GM19328 (cell line): ENCODE results near the gene TMEM259.

Source experiments
- ATAC-seq: cut with Tn5 transposase; IDR thresholded peaks from one replicate; pipeline ENCODE4 v1.9.1; 2021; ENCODE audit warnings: mild to moderate bottlenecking, moderate library complexity; ENCODE audit not compliant: unreplicated experiment

Gene TMEM259

DNA sequence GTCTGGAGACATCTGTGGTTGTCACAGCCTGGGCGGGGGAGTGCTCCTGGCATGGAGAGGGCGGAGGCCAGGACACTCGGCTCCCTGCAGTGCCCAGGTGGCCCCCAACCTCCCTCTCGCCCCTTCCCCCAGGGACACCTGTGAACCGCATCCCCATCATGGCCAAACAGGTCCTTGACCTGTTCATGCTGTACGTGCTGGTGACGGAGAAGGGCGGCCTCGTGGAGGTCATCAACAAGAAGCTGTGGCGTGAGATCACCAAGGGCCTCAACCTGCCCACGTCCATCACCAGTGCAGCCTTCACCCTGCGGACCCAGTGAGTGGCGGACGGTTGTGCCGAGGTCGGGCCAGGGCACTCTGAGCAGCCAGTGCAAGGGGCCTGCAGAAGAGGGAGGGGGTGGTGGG, 56.8 kb downstream of the TMEM259 start:
- no peak for ATAC-seq

GRCh38 chr19:963486-963951, 57.4 kb downstream of the TMEM259 start:
- no peak for ATAC-seq

- no peak for ATAC-seq
These were observed 58.1 kb downstream of the TMEM259 start for GRCh38 chr19:962683-963400.

DNA sequence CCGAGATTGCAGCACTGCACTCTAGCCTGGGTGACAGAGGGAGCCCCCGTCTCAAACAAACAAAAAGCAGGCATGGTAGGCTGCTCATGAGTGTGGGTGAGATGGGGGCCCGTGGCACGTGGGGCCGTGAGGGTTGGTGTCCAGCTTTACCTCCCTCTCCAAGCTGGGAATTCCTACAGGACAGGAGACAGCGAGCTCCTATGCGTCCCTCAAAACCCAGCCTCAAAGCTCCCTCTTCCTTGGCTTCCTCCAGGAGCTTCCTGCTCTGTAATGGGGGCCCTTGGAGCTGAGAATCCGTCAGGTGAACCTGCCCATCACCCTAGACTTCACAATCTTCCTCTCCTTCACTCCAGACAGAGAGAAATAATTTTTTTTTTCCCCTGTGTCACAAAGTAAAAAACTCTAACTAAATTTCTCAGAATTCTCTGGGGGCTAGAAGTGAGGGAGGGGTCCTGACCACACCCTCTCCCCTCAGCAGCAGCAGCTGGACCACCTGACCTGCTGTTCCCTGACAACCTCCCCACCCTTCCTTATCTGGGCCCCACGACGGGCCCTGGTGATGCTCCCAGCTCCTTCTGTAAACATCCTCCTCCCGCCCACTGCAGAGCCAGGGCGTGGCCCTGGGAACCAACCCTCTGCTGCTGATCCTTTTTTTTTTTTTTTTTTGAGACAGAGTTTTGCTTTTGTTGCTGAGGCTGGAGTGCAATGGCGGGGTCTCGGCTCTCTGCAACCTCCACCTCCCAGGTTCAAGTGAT, 58.9 kb downstream of the TMEM259 start:
- no peak for ATAC-seq

- ATAC-seq = no peak
These were observed 60.4 kb downstream of the TMEM259 start for GRCh38 chr19:960601-960938.

DNA sequence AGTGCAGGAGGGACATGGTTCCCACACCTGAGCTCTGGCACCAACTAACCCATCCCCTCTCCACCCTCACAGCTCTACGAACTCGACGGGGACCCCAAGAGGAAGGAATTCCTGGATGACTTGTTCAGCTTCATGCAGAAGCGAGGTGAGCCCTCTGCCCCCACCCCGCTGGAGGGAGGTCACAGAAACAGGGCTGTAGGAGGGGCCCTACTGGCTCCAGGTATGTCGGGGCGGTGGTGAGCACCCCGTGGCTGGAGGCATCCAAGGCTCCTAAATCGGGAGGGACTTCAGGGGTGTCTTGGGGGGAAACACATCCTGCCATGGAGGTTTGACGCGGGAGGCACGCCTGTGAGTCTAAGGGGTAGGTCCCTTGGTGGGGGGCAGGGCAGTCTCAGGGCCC, 60.9 kb downstream of the TMEM259 start:
- no peak for ATAC-seq
